ENCODE measurements around the gene RGSL1.

DNA sequence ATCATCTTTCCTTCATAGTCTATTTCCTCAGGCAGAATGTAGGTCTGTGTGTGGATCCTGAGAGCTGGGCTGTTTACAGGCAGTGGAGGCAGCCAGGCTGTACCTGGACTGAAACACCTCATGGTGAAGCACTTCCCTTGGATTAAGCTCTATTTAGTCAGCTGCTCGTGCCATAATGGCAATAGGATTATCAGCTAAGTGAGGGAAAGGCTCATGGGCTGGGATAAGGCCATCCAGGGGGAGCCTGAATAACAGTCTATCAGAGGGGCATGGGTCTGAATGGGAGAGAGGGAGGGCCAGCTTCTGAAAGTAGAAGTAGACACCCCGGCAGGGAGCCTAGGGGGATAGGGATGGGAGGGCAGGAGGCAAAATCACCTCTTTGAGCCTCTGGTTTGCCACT is 130.8 kb downstream of the RGSL1 start:
- TF ChIP-seq POLR2A (IDR thresholded peaks at IDR 0.05; ENCODE audit: low read depth, low read length), result no peak
- TF ChIP-seq PAX5 (IDR thresholded peaks at IDR 0.05; ENCODE audit: insufficient read depth, low read length, severe bottlenecking), result no peak
- no peak for TF ChIP-seq TAF1 (IDR thresholded peaks at IDR 0.05; ENCODE audit: low read depth, low read length)
- no peak for TF ChIP-seq POLR2AphosphoS5 (IDR thresholded peaks at IDR 0.05; ENCODE audit: low read depth, low read length)
- no peak for TF ChIP-seq SPI1 (IDR thresholded peaks at IDR 0.05; ENCODE audit: low read depth, low read length)
